Astrocyte of the spinal cord (primary cell): ENCODE results near the gene PASD1.

Experiments used
- DNase-seq: peaks from one replicate; pipeline ENCODE4 v3.0.0; 2011; ENCODE audit warnings: low read depth, low spot score
- H3K4me3 ChIP-seq: 2 replicates; pipeline ENCODE4 v1.5.1; 2011; ENCODE audit warnings: low read depth, mild to moderate bottlenecking, low read length, moderate library complexity
- in situ Hi-C: cut with HindIII; loops from 2 replicates; pipeline ENCODE4 v1.10.0; 2017; ENCODE audit warnings: low sequenced_read_pairs
- TF ChIP-seq, protein P1 (sequence below): IDR thresholded peaks from 2 replicates; pipeline ENCODE4 v1.5.1; 2012; ENCODE audit warnings: low read depth, mild to moderate bottlenecking, low read length, inconsistent platforms

The PASD1 gene

GRCh38 chrX:151713849-151714248, 150.4 kb downstream of the PASD1 start:
- H3K4me3 ChIP-seq = no peak overlapping the region
- TF ChIP-seq, protein P1, sequence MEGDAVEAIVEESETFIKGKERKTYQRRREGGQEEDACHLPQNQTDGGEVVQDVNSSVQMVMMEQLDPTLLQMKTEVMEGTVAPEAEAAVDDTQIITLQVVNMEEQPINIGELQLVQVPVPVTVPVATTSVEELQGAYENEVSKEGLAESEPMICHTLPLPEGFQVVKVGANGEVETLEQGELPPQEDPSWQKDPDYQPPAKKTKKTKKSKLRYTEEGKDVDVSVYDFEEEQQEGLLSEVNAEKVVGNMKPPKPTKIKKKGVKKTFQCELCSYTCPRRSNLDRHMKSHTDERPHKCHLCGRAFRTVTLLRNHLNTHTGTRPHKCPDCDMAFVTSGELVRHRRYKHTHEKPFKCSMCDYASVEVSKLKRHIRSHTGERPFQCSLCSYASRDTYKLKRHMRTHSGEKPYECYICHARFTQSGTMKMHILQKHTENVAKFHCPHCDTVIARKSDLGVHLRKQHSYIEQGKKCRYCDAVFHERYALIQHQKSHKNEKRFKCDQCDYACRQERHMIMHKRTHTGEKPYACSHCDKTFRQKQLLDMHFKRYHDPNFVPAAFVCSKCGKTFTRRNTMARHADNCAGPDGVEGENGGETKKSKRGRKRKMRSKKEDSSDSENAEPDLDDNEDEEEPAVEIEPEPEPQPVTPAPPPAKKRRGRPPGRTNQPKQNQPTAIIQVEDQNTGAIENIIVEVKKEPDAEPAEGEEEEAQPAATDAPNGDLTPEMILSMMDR = peak; percentile 36
- in situ Hi-C loops = no loop called here
- DNase-seq = no peak

DNA sequence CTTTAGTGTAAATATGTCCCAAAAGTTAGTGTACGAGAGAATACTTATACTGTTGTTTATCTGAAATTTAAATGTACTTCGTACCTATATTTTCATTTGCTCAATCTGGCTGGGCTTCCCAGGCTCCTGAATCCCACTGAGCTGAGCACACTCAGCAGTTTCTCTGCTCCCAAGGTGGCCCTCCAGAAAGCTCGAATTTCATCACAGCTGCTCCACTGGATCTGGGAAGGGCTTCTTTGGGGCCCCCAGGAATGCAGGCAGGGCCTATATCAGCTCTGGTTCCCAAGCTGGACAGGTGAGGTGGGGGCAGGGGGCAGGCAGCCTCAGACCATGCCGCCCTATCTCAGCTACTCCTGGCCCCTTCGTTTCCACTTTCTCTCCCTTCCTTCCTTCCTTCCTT, 150.9 kb downstream of the PASD1 start:
- in situ Hi-C loops = no loop called here
- TF ChIP-seq, protein P1 = no peak
- no peak overlapping the region for H3K4me3 ChIP-seq
- no peak for DNase-seq

- TF ChIP-seq, protein P1 = no peak
- DNase-seq = no peak
- H3K4me3 ChIP-seq = no peak within 1 kb of the TSS
- in situ Hi-C loops = no loop called here
These were observed 152.3 kb downstream of the PASD1 start, which contains the start of gene FATE1 for GRCh38 chrX:151715752-151716151. FATE1 (plus strand) TSS chrX:151716035; CDS start chrX:151716120, 85 bp downstream.

- no peak overlapping the region for H3K4me3 ChIP-seq
- in situ Hi-C loops = no loop called here
- TF ChIP-seq, protein P1 = peak; percentile 50
- peak; percentile 3 for DNase-seq
These were observed 158.9 kb downstream of the PASD1 start for GRCh38 chrX:151722241-151722846.

- H3K4me3 ChIP-seq = no peak overlapping the region
- TF ChIP-seq, protein P1 = no peak
- in situ Hi-C loops = no loop called here
- DNase-seq = no peak
These were observed 159.8 kb downstream of the PASD1 start for GRCh38 chrX:151723156-151723760.

GRCh38 chrX:151724563-151725337, 161.3 kb downstream of the PASD1 start:
- H3K4me3 ChIP-seq = no peak overlapping the region
- DNase-seq = no peak
- TF ChIP-seq, protein P1 = no peak
- in situ Hi-C loops = no loop called here
